Right atrium auricular region (tissue), 2 donors: ENCODE measurements around the gene METTL4. TPM values are rescaled to one million over a fixed set of nuclear protein-coding genes. Genes with fewer than 3 reads are reported as not detected.
"Not testable (repeated sequence)": the region's sequence is repeated elsewhere in the genome, so short reads cannot be mapped to it uniquely, and the experiment has no call there.

Experiments
- DNase-seq: peaks from one replicate; pipeline ENCODE4 v3.0.0-alpha.2; 2019; ENCODE audit warnings: low spot score
- H3K27ac ChIP-seq, 2 donors: fragments of 200-600 bp; sonication (generic); 1 replicate in 1 of 2; 2 replicates in 1 of 2; pipeline ENCODE4 v1.5.1; 2016 to 2019
- H3K27me3 ChIP-seq, 2 donors: fragments of 200-600 bp; sonication (generic); one replicate each; pipeline versions ENCODE4 v1.5.1 to v1.6.0; 2017 to 2019
- H3K36me3 ChIP-seq: fragments of 200-600 bp; sonication (generic); one replicate; pipeline ENCODE4 v1.5.1; 2016
- H3K4me1 ChIP-seq, 2 donors: fragments of 200-600 bp; sonication (generic); one replicate each; pipeline versions ENCODE4 v1.5.1 to v1.6.0; 2017 to 2019
- H3K4me3 ChIP-seq, 2 donors: fragments of 200-600 bp; sonication (generic); 1 replicate in 1 of 2; 2 replicates in 1 of 2; pipeline ENCODE4 v1.5.1; 2017 to 2019; ENCODE audit warnings: mild to moderate bottlenecking in 1 of 2, moderate library complexity in 1 of 2
- H3K9me3 ChIP-seq, 2 donors: fragments of 200-600 bp; sonication (generic); one replicate each; pipeline ENCODE4 v1.5.1; 2019
- CTCF ChIP-seq, 2 donors: fragments of 200-600 bp; sonication (generic); IDR thresholded peaks; one replicate each; pipeline ENCODE4 v1.5.1; 2019; ENCODE audit warnings: antibody characterized with exemption in 2 of 2
- total RNA-seq, 2 donors: library from RNA; depleted of rRNA; stranded (reverse); fragments of >200 nt; gene quantifications; one replicate each; pipeline ENCODE4 v1.1.0, GENCODE V29; 2016

METTL4 gene
- total RNA-seq, 2 donors from 2014 or later: 4.2 to 6.1 TPM

- no peaks in the 10 kb centered on the region for H3K4me1 ChIP-seq
- no peak overlapping the region for H3K4me3 ChIP-seq
- no peak for DNase-seq
- no peaks in the 10 kb centered on the region for H3K27me3 ChIP-seq
- H3K9me3 ChIP-seq: no peaks in the 10 kb centered on the region
- peaks cover 4% of the 10 kb centered on the region for H3K36me3 ChIP-seq
- H3K27ac ChIP-seq: no peak overlapping the region
- no peak for TF ChIP-seq CTCF (IDR thresholded peaks at IDR 0.05)
These were observed 26.1 kb downstream of the METTL4 start for GRCh38 chr18:2545155-2545554.

GRCh38 chr18:2541925-2542563 is 29.3 kb downstream of the METTL4 start:
- not testable (repeated sequence) for DNase-seq, H3K9me3 ChIP-seq, H3K36me3 ChIP-seq, H3K4me1 ChIP-seq, H3K27ac ChIP-seq, H3K27me3 ChIP-seq, H3K4me3 ChIP-seq
- TF ChIP-seq CTCF (IDR thresholded peaks at IDR 0.05): peak; percentile 30 to 73

GRCh38 chr18:2540575-2540974 is 30.7 kb downstream of the METTL4 start:
- Histone ChIP-seq H3K4me3 (no peak overlapping the region), H3K27me3 (no peaks in the 10 kb centered on the region), H3K4me1 (no peaks in the 10 kb centered on the region), H3K27ac (no peak overlapping the region), H3K9me3 (no peaks in the 10 kb centered on the region), H3K36me3 (peaks cover 5% of the 10 kb centered on the region)
- no peak for TF ChIP-seq CTCF (IDR thresholded peaks at IDR 0.05)
- no peak for DNase-seq

GRCh38 chr18:2538844-2539243 is 32.5 kb downstream of the METTL4 start:
- Histone ChIP-seq H3K4me1 (no peaks in the 10 kb centered on the region), H3K36me3 (peaks cover 5% of the 10 kb centered on the region), H3K27me3 (no peaks in the 10 kb centered on the region), H3K27ac (no peak overlapping the region), H3K4me3 (no peak overlapping the region), H3K9me3 (no peaks in the 10 kb centered on the region)
- no peak for TF ChIP-seq CTCF (IDR thresholded peaks at IDR 0.05)
- no peak for DNase-seq

- no peak for DNase-seq
- H3K4me3 ChIP-seq: no peak overlapping the region
- H3K9me3 ChIP-seq: no peaks in the 10 kb centered on the region
- no peaks in the 10 kb centered on the region for H3K4me1 ChIP-seq
- H3K27ac ChIP-seq: no peak overlapping the region
- H3K36me3 ChIP-seq: peaks cover 5% of the 10 kb centered on the region
- no peak for TF ChIP-seq CTCF (IDR thresholded peaks at IDR 0.05)
- H3K27me3 ChIP-seq: no peaks in the 10 kb centered on the region
These were observed 33.1 kb downstream of the METTL4 start for GRCh38 chr18:2538236-2538635.

GRCh38 chr18:2537296-2537695 is 34.0 kb downstream of the METTL4 start:
- TF ChIP-seq CTCF (IDR thresholded peaks at IDR 0.05): no peak
- Histone ChIP-seq H3K4me3 (no peak overlapping the region), H3K9me3 (no peaks in the 10 kb centered on the region), H3K27ac (no peak overlapping the region), H3K36me3 (peaks cover 5% of the 10 kb centered on the region), H3K27me3 (no peaks in the 10 kb centered on the region), H3K4me1 (no peaks in the 10 kb centered on the region)
- no peak for DNase-seq
